Measurements from ENCODE around the gene CAPN10.

DNA sequence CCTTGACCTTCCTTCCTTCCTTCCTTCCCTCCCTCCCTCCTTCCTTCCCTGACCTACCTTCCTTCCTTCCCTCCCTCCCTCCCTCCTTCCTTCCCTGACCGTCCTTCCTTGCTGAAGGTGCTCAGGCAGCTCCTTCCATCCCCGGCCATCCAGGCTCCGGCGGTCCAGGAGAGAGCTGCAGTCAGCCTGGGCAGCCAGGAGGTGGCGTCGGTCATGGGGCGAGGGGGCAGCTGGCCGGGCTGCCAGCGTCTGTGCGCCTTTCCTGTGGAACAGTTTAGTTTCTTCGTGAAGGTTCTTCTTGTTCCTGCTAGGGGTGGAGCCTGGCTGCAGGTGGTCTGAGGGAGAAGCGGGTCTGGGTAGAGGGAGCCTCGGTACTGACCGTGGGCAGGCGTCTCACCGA is 54.4 kb downstream of the CAPN10 start:
- no peak for TF ChIP-seq EZH2 (IDR thresholded peaks at IDR 0.05; ENCODE audit: borderline replicate concordance)
- TF ChIP-seq, protein P1, sequence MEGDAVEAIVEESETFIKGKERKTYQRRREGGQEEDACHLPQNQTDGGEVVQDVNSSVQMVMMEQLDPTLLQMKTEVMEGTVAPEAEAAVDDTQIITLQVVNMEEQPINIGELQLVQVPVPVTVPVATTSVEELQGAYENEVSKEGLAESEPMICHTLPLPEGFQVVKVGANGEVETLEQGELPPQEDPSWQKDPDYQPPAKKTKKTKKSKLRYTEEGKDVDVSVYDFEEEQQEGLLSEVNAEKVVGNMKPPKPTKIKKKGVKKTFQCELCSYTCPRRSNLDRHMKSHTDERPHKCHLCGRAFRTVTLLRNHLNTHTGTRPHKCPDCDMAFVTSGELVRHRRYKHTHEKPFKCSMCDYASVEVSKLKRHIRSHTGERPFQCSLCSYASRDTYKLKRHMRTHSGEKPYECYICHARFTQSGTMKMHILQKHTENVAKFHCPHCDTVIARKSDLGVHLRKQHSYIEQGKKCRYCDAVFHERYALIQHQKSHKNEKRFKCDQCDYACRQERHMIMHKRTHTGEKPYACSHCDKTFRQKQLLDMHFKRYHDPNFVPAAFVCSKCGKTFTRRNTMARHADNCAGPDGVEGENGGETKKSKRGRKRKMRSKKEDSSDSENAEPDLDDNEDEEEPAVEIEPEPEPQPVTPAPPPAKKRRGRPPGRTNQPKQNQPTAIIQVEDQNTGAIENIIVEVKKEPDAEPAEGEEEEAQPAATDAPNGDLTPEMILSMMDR (IDR thresholded peaks at IDR 0.05; ENCODE audit: poor library complexity) = peak; percentile 53
